ENCODE data around the gene CALHM6.

Gene CALHM6

DNA sequence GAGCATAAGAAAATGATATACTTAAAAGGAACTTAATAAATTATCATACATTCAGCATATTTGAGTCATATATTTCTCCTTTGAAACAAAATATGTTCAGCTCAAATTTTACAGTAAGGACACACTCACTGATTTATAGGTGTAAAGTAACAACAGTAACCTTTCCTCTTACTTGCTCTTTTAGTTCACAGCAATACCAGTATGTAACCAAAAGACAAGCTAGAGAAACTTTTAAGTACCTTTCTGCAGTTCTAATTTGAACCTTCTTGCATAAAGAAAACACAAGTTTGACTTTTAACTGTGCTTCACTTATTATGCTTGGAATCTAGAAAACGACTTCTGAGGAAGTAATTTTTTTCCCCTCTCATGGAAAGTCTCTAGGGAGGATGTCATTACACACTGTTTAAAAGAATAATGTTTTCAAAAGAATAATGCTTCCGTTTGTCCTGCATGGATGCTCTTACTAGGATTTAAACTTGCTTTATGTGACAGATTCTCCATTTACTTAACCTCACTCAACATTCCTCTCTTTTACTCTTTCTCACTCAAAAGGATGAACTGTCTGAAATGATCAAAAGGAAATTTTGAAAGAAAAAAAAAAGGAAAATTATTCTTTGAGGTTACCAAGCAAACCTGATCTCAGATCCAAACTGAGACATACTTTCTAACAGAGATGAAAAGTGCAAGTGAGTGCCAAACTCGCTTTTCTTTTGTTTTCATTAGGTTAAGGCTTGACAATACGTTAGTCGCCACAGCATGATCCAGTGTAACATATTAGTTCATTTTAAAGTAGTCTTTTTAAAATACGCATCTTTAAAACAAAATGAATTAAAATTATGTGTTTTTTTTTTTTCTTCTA is 22.4 kb upstream of the CALHM6 start:
- in situ Hi-C loops (cut with HindIII; ENCODE audit: low pct_ligation_motif_present, low sequenced_read_pairs), result no loop called here
- Histone ChIP-seq H3K27me3 (replicated peaks) (no peaks in the 10 kb centered on the region), H3K27ac (no peak overlapping the region), H3K4me3 (ENCODE audit: low read depth, low read length) (no peak overlapping the region), H3K36me3 (replicated peaks) (peaks cover 3% of the 10 kb centered on the region)
- TF ChIP-seq, protein P1, sequence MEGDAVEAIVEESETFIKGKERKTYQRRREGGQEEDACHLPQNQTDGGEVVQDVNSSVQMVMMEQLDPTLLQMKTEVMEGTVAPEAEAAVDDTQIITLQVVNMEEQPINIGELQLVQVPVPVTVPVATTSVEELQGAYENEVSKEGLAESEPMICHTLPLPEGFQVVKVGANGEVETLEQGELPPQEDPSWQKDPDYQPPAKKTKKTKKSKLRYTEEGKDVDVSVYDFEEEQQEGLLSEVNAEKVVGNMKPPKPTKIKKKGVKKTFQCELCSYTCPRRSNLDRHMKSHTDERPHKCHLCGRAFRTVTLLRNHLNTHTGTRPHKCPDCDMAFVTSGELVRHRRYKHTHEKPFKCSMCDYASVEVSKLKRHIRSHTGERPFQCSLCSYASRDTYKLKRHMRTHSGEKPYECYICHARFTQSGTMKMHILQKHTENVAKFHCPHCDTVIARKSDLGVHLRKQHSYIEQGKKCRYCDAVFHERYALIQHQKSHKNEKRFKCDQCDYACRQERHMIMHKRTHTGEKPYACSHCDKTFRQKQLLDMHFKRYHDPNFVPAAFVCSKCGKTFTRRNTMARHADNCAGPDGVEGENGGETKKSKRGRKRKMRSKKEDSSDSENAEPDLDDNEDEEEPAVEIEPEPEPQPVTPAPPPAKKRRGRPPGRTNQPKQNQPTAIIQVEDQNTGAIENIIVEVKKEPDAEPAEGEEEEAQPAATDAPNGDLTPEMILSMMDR (IDR thresholded peaks at IDR 0.05; ENCODE audit: low read depth, low read length, missing control alignments), result no peak
- no peak for DNase-seq

DNA sequence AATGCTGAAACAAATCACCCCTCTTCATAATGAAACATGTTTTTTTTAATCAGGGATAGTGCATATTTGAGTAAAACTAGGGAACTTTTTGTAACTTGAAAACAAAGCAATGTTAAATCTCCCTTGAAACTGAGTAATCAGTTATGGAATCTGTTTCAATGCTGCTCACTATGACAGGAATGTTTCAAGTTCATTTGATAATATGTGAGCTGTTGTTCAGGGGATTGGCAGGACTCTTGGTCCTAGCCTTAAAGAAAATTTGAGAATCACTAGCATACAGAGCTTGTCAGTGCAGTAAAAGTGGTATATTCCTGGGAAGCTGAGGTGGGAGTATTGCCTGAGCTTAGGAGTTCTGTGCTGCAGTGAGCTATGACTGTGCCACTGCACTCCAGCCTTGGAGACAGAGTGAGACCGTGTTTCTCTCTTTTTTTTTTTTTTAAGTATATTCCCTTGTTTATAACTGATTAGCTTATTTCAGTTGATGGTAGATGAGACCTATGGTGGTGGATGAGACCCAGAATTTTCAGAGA is 21.6 kb upstream of the CALHM6 start:
- no peak overlapping the region for H3K27ac ChIP-seq
- H3K27me3 ChIP-seq (replicated peaks), result no peaks in the 10 kb centered on the region
- no peak for DNase-seq
- no peak overlapping the region for H3K4me3 ChIP-seq (ENCODE audit: low read depth, low read length)
- in situ Hi-C loops (cut with HindIII; ENCODE audit: low pct_ligation_motif_present, low sequenced_read_pairs), result no loop called here
- peaks cover 3% of the 10 kb centered on the region for H3K36me3 ChIP-seq (replicated peaks)
- TF ChIP-seq, protein P1 (IDR thresholded peaks at IDR 0.05; ENCODE audit: low read depth, low read length, missing control alignments), result no peak

DNA sequence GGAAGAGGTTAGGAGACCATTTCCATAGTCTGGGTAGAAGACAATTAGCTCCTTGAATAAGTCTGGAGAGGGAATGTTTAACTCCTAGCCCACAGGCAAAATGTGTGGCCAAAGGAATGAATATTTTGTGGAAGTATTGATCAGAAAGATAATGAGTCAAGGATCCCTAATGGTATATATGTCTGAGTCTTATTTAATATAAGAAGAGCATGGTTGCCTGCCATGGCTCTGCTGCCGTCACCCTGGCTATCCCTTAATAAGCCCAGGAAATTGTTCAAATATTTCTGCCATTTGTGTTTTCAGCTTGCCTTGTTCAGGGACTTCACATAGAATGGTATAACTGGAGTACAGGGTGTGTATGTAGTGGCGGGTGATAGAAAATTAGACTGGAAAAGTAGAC is 18.1 kb upstream of the CALHM6 start:
- Histone ChIP-seq H3K27me3 (replicated peaks) (no peaks in the 10 kb centered on the region), H3K27ac (no peak overlapping the region), H3K36me3 (replicated peaks) (no peaks in the 10 kb centered on the region), H3K4me3 (ENCODE audit: low read depth, low read length) (no peak overlapping the region)
- in situ Hi-C loops (cut with HindIII; ENCODE audit: low pct_ligation_motif_present, low sequenced_read_pairs), result no loop called here
- TF ChIP-seq, protein P1 (IDR thresholded peaks at IDR 0.05; ENCODE audit: low read depth, low read length, missing control alignments), result no peak
- DNase-seq, result no peak

DNA sequence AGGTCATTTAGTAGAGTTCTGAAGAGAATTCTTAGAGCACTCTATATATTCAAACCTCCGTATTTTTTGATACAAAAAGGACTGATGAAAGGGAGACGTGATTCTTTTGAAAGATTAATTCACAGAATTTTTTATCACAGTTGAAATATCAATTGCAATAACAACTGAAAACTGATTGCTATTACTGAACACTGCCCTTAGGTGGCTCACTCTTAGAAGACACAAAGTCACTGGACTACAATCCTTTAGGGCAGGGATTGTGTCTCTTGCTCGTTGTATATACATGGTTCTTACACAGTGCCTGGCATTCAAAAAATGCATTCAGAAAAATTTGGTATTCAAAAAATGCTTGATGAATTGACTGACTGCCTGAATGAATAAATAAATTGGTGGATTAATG is 17.1 kb upstream of the CALHM6 start:
- H3K27me3 ChIP-seq (replicated peaks), result no peaks in the 10 kb centered on the region
- H3K36me3 ChIP-seq (replicated peaks), result no peaks in the 10 kb centered on the region
- no peak overlapping the region for H3K4me3 ChIP-seq (ENCODE audit: low read depth, low read length)
- DNase-seq, result peak; percentile 28
- H3K27ac ChIP-seq, result no peak overlapping the region
- in situ Hi-C loops (cut with HindIII; ENCODE audit: low pct_ligation_motif_present, low sequenced_read_pairs), result no loop called here
- TF ChIP-seq, protein P1 (IDR thresholded peaks at IDR 0.05; ENCODE audit: low read depth, low read length, missing control alignments), result peak; percentile 61

DNA sequence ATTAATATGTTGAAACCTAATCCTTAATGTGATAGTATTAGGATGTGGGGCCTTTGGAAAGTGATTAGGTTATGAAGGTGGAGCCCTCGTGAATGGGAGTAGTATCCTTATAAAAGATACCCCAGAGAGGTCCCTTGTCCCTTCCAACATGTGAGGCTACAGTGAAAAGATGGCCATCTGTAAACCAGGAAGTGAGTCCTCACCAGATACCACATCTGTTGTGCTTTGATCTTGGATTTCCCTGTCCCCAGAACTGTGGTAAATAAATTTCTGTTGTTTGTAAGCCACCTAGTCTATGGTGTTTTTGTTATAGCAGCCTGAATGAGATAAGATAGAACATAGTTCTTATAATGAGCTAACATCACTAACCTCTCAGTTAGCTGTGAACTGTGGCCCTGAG is 16.6 kb upstream of the CALHM6 start:
- Histone ChIP-seq H3K36me3 (replicated peaks) (no peaks in the 10 kb centered on the region), H3K27ac (no peak overlapping the region), H3K27me3 (replicated peaks) (no peaks in the 10 kb centered on the region), H3K4me3 (ENCODE audit: low read depth, low read length) (no peak overlapping the region)
- no peak for DNase-seq
- in situ Hi-C loops (cut with HindIII; ENCODE audit: low pct_ligation_motif_present, low sequenced_read_pairs), result no loop called here
- TF ChIP-seq, protein P1 (IDR thresholded peaks at IDR 0.05; ENCODE audit: low read depth, low read length, missing control alignments), result no peak
